T-helper 2 cell treated with Interferon-gamma antibody and Interleukin-4, amounts not matched to agents 5 μg/mL and 100 μg/mL, for 36 hours (primary cell): Measurements from ENCODE around the gene CCDC183.

Experiments
- DNase-seq: peaks from one replicate; pipeline ENCODE4 v3.0.0; 2021; ENCODE audit warnings: low spot score
- H3K27ac Mint-ChIP-seq: one replicate; pipeline ENCODE4 v1.8.0; 2021; ENCODE audit warnings: mild to moderate bottlenecking, mixed read lengths
- H3K27me3 Mint-ChIP-seq: one replicate; pipeline ENCODE4 v1.8.0; 2021; ENCODE audit warnings: low read depth, mixed read lengths
- H3K36me3 Mint-ChIP-seq: one replicate; pipeline ENCODE4 v1.8.0; 2021; ENCODE audit warnings: low read depth, mixed read lengths
- H3K4me1 Mint-ChIP-seq: one replicate; pipeline ENCODE4 v1.8.0; 2021; ENCODE audit warnings: low read depth, mixed read lengths
- H3K4me3 Mint-ChIP-seq: one replicate; pipeline ENCODE4 v1.8.0; 2022; ENCODE audit warnings: mild to moderate bottlenecking, moderate library complexity, mixed read lengths
- H3K9me3 Mint-ChIP-seq: one replicate; pipeline ENCODE4 v1.8.0; 2021; ENCODE audit warnings: mixed read lengths

Gene CCDC183

DNA sequence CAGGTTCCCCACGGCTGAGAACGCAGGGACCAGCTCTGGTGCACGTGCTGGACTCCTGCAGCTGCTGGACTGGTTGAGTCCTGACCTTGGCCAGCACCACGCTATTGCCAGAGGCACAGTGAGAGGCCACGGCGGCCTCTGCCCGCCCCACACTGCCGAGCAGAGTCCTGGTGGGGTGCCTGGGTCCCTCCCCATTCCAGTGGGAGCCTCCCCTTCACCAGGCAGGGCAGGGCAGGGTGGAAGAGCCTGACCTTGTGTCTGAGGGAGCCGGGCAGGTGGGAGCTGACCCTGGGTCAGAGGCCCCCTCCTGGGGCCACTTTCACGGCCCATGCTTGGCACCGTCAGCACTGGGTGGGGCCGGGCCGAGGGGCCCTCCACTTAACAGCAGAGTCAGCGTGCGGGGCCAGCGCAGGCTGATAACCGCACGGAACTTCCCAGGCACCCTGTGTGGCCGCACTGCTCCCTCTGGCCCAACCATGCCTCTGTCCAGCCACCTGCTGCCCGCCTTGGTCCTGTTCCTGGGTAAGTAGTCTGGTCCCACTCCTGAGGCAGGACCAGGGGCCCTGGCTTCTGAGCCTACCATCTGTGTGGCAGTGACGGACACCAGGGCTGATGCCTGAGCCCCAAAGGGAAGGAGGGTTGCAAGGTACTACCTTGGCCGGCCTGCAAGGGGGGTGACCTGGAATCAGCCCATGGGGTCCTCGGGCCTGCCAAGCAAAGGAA lies 56.0 kb downstream of the CCDC183 start, which contains the start of gene MAMDC4:
Gene MAMDC4, plus strand, starts transcription at position 406 of the 723 bp plus-strand sequence. Its CDS starts 71 bp downstream, at position 477.
- Mint-ChIP-seq H3K9me3 (no peaks in the 10 kb centered on the region), H3K4me3 (peak within 1 kb of the TSS; percentile 2), H3K36me3 (peaks cover 2% of the 10 kb centered on the region), H3K27me3 (peaks cover 7% of the 10 kb centered on the region), H3K27ac (no peak within 1 kb of the TSS), H3K4me1 (peaks cover 7% of the 10 kb centered on the region)
- no peak for DNase-seq

DNA sequence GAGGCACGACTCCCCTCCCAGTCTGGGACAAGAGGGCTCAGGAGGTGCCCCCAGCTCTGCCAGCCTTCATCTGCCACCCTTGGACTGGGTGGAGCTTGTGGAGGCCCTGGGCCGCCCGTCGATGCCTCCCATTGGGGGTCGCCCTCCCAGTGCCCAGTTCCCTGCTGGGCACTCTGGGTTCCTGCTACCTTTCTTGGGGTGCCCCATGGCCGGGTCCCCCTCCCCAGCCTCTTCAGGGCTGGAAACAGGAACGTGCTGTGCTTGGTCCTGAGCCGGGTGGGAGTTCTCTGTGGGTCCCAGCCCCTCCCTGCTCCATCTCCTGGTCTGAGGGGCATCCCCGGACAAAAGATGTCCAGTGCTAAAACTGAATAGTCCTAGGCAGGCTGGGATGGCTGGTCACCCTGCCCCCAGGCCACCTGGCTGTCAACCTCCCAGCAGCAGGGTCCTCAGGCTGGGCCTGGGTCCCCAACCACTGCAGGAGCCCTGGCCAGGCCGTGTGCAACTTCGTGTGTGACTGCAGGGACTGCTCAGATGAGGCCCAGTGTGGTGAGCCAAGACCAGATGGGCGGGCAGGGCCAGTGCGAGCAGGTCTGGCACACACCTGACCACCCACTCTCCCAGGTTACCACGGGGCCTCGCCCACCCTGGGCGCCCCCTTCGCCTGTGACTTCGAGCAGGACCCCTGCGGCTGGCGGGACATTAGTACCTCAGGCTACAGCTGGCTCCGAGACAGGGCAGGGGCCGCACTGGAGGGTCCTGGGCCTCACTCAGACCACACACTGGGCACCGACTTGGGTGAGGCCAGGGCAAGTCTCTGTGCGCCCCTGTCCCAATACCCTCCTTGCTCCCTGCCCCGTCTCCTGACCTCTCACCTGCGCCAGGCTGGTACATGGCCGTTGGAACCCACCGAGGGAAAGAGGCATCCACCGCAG lies 56.8 kb downstream of the CCDC183 start:
- DNase-seq = no peak
- Mint-ChIP-seq H3K36me3 (no peaks in the 10 kb centered on the region), H3K4me1 (peaks cover 3% of the 10 kb centered on the region)

DNA sequence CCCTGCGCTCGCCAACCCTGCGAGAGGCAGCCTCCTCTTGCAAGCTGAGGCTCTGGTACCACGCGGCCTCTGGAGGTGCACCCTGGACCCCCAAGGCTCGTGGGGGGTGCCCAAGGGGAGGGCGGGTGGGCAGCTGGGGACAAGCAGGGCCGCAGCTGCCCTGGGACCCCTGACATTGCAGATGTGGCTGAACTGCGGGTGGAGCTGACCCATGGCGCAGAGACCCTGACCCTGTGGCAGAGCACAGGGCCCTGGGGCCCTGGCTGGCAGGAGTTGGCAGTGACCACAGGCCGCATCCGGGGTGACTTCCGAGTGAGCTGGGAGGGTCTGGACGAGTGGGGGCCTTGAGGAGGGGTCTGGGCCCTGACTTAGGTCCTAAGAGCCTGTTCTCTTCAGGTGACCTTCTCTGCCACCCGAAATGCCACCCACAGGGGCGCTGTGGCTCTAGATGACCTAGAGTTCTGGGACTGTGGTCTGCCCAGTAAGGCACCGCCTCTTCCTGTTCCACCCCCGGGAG lies 57.5 kb downstream of the CCDC183 start:
- Mint-ChIP-seq H3K9me3 (no peaks in the 10 kb centered on the region), H3K4me3 (no peak overlapping the region), H3K4me1 (peaks cover 2% of the 10 kb centered on the region), H3K27ac (no peak overlapping the region), H3K27me3 (peaks cover 2% of the 10 kb centered on the region), H3K36me3 (no peaks in the 10 kb centered on the region)
- no peak for DNase-seq

More for the DNA sequence above, 56.8 kb downstream of the CCDC183 start:
- H3K27me3 Mint-ChIP-seq = peaks cover 2% of the 10 kb centered on the region
- no peak overlapping the region for H3K27ac Mint-ChIP-seq
- H3K9me3 Mint-ChIP-seq = no peaks in the 10 kb centered on the region
- H3K4me3 Mint-ChIP-seq = no peak overlapping the region

DNA sequence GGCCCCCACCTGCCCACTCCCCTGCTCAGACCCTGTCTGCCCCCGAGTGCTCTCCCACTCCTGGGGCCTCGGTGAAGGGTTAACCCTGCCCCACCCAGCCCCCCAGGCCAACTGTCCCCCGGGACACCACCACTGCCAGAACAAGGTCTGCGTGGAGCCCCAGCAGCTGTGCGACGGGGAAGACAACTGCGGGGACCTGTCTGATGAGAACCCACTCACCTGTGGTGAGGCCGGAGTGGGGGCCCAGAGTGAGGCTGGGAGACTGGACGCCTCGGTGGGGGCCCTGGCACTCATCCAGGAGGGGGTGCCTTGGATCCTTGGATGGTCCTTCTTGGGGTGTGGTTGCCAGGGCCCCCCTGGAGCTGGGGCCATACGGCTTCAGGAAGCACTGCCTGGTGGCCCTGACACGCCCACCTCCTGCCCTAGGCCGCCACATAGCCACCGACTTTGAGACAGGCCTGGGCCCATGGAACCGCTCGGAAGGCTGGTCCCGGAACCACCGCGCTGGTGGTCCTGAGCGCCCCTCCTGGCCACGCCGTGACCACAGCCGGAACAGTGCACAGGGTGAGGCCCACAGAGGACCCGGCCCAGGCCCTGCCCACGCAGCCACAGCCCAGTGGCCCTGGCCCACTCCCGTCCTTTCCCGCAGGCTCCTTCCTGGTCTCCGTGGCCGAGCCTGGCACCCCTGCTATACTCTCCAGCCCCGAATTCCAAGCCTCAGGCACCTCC lies 58.1 kb downstream of the CCDC183 start:
- H3K4me1 Mint-ChIP-seq = peaks cover 2% of the 10 kb centered on the region
- DNase-seq = no peak
- H3K36me3 Mint-ChIP-seq = no peaks in the 10 kb centered on the region
- H3K27ac Mint-ChIP-seq = peak overlapping the region; percentile 26
- no peaks in the 10 kb centered on the region for H3K9me3 Mint-ChIP-seq
- H3K27me3 Mint-ChIP-seq = no peaks in the 10 kb centered on the region
- H3K4me3 Mint-ChIP-seq = no peak overlapping the region

DNA sequence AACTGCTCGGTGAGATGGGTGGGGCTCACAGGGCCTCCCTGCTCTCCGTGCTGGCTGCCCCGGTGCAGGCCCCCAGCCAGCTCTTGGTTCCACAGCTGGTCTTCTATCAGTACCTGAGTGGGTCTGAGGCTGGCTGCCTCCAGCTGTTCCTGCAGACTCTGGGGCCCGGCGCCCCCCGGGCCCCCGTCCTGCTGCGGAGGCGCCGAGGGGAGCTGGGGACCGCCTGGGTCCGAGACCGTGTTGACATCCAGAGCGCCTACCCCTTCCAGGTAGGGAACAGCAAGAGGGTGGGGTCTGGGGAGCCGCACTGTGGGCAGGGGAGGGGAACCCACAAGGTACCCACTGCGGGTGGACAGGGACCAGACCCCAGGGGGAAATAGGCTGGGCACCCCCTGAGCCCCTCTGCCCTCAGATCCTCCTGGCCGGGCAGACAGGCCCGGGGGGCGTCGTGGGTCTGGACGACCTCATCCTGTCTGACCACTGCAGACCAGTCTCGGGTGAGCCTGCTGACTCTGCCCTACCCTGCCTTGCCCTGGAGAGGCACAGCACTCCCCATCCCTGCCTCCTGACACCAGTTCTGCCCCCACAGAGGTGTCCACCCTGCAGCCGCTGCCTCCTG lies 58.8 kb downstream of the CCDC183 start:
- Mint-ChIP-seq H3K4me1 (no peaks in the 10 kb centered on the region), H3K27ac (peak overlapping the region; percentile 26), H3K9me3 (no peaks in the 10 kb centered on the region), H3K27me3 (no peaks in the 10 kb centered on the region), H3K36me3 (no peaks in the 10 kb centered on the region), H3K4me3 (no peak overlapping the region)
- no peak for DNase-seq

DNA sequence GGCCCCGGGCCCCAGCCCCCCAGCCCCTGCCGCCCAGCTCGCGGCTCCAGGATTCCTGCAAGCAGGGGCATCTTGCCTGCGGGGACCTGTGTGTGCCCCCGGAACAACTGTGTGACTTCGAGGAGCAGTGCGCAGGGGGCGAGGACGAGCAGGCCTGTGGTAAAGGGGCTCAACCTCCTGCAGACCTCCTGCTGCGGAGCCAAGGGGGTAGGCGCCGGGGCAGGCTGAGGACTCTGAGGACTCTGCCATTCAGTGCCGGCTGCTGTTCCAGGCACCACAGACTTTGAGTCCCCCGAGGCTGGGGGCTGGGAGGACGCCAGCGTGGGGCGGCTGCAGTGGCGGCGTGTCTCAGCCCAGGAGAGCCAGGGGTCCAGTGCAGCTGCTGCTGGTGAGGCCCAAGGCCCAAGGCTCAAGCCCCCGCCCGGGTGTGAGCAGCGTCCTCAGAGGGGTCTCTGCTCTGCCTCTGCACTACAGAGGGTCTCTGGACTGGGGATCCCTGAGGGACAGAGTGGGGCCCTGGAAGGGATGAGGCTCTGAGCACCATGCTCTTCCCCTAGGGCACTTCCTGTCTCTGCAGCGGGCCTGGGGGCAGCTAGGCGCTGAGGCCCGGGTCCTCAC lies 59.4 kb downstream of the CCDC183 start:
- H3K9me3 Mint-ChIP-seq = no peaks in the 10 kb centered on the region

DNA sequence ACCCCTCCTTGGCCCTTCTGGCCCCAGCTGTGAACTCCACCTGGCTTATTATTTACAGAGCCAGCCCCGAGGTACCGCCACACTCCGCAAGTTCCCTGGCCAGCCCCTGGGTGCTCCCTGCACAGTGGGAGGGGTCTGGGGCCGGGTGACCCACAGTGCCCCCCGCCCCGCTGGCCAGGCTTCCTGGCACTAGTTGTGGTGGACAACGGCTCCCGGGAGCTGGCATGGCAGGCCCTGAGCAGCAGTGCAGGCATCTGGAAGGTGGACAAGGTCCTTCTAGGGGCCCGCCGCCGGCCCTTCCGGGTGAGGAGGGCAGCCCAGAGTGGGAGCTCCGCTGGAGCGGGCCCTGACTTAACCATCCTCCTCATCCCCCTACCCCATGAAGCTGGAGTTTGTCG lies 59.9 kb downstream of the CCDC183 start:
- Mint-ChIP-seq H3K36me3 (no peaks in the 10 kb centered on the region), H3K27me3 (no peaks in the 10 kb centered on the region), H3K9me3 (no peaks in the 10 kb centered on the region), H3K4me3 (no peak overlapping the region), H3K27ac (no peak overlapping the region), H3K4me1 (no peaks in the 10 kb centered on the region)
- DNase-seq = no peak

More for the DNA sequence above, 59.4 kb downstream of the CCDC183 start:
- Mint-ChIP-seq H3K4me1 (no peaks in the 10 kb centered on the region), H3K36me3 (no peaks in the 10 kb centered on the region), H3K27me3 (no peaks in the 10 kb centered on the region), H3K27ac (no peak overlapping the region), H3K4me3 (no peak overlapping the region)
- no peak for DNase-seq

DNA sequence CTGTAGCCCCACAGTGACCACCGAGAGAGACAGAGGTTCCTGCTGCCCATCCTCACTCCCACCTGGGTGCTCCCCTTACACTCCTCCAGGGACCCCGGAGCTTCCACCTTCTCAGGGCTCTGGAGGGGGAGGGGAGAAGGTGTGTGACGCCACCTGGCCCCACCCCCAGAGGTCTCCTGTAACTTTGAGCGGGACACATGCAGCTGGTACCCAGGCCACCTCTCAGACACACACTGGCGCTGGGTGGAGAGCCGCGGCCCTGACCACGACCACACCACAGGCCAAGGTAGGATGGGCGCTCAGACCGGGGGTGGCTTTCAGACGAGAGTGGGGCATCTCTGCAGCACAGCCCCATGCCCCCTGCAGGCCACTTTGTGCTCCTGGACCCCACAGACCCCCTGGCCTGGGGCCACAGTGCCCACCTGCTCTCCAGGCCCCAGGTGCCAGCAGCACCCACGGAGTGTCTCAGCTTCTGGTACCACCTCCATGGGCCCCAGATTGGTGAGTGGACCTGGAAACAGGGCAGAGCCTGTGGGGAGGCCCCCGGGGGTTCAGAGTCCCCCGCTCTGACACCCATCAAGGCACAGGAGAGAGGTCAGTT lies 60.5 kb downstream of the CCDC183 start:
- DNase-seq = no peak
- H3K27ac Mint-ChIP-seq = no peak overlapping the region
- no peaks in the 10 kb centered on the region for H3K9me3 Mint-ChIP-seq
- no peaks in the 10 kb centered on the region for H3K4me1 Mint-ChIP-seq
- no peaks in the 10 kb centered on the region for H3K27me3 Mint-ChIP-seq
- no peaks in the 10 kb centered on the region for H3K36me3 Mint-ChIP-seq
- no peak overlapping the region for H3K4me3 Mint-ChIP-seq

DNA sequence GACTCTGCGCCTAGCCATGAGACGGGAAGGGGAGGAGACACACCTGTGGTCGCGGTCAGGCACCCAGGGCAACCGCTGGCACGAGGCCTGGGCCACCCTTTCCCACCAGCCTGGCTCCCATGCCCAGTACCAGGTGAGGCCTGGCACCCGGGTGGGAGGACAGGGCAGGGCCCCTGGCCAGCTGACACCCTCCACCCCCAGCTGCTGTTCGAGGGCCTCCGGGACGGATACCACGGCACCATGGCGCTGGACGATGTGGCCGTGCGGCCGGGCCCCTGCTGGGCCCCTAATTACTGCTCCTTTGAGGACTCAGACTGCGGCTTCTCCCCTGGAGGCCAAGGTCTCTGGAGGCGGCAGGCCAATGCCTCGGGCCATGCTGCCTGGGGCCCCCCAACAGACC lies 61.0 kb downstream of the CCDC183 start:
- Mint-ChIP-seq H3K27ac (no peak overlapping the region), H3K27me3 (no peaks in the 10 kb centered on the region), H3K4me3 (no peak overlapping the region), H3K36me3 (peaks cover 4% of the 10 kb centered on the region), H3K9me3 (no peaks in the 10 kb centered on the region), H3K4me1 (no peaks in the 10 kb centered on the region)
- no peak for DNase-seq
